Measurements from ENCODE around the gene CHST11. TPM values are rescaled to one million over a fixed set of nuclear protein-coding genes. Genes with fewer than 3 reads are reported as not detected.

Gene CHST11
- total and polyA plus RNA-seq, 10 of the 15 experiments (the other 5 are each of a cell fraction or from before 2014, with no cell fraction given) = 1.9 to 38.1 (median 17.2) TPM

GRCh38 chr12:104519190-104520019 lies 62.7 kb downstream of the CHST11 start (continued):
- TF ChIP-seq BCLAF1 (IDR thresholded peaks at IDR 0.05) = no peak
- no peak for TF ChIP-seq SMARCA5 (IDR thresholded peaks at IDR 0.05)
- TF ChIP-seq RFX5 (IDR thresholded peaks at IDR 0.05; ENCODE audit: low read depth, low read length) = no peak
- TF ChIP-seq SPI1 (IDR thresholded peaks at IDR 0.05; ENCODE audit: borderline replicate concordance, insufficient read depth, low read depth, low read length) = no peak
- TF ChIP-seq SUPT20H (IDR thresholded peaks at IDR 0.05; ENCODE audit: borderline replicate concordance, control insufficient read depth, low read depth, low read length) = no peak
- no peak for TF ChIP-seq HDAC2 (IDR thresholded peaks at IDR 0.05)
- no peak for TF ChIP-seq RAD21 (IDR thresholded peaks at IDR 0.05; ENCODE audit: insufficient read depth, low read depth, low read length)
- TF ChIP-seq MTA3 (IDR thresholded peaks at IDR 0.05; ENCODE audit: borderline replicate concordance, low read length) = no peak
- peak; percentile 21; the same call in 1 of the 2 replicates for TF ChIP-seq PKNOX1 (IDR thresholded peaks at IDR 0.05)
- TF ChIP-seq CUX1 (IDR thresholded peaks at IDR 0.05; ENCODE audit: insufficient replicate concordance, low read depth, low read length) = no peak
- TF ChIP-seq USF1 (IDR thresholded peaks at IDR 0.05; ENCODE audit: borderline replicate concordance, extremely low read length, insufficient read depth, low read depth, low read length) = no peak
- no peak for TF ChIP-seq ETV6 (conservative IDR thresholded peaks at IDR 0.05 in 1 of 2, IDR thresholded peaks at IDR 0.05 in 1 of 2; ENCODE audit: borderline replicate concordance in 1 of 2, low read depth in 1 of 2)
- no peak for TF ChIP-seq BHLHE40 (IDR thresholded peaks at IDR 0.05; ENCODE audit: borderline replicate concordance in 1 of 2, low read depth in 2 of 2, low read length in 1 of 2)
- no peak for TF ChIP-seq NFYA (IDR thresholded peaks at IDR 0.05; ENCODE audit: borderline replicate concordance, low read depth, low read length)
- no peak for TF ChIP-seq ZZZ3 (IDR thresholded peaks at IDR 0.05; ENCODE audit: control insufficient read depth, insufficient read length, low read depth)
